ENCODE results near the gene NT5C1A.

The NT5C1A gene

DNA sequence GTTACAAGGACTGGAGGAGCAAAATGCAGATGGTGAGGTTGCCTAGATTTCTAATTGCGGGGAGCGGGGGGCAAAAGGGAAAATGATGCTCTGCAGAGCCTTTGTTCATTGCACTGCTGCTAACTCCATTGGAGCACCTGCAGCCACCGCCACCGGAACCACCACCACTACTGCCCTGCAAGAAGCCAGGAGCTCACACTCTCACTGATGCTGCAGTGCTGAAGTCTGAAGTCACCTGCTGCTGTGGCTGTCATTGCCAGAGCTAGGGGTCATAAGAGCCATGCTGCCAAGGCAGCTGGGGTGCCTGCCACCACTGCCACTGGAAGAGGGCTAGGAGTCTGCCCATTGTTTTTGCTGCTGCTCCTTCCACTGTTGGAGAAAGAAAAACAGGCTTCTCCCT is 26.7 kb upstream of the NT5C1A start:
- no peaks in the 10 kb centered on the region for H3K27me3 ChIP-seq (ENCODE audit: insufficient read depth, low read length)
- no peaks in the 10 kb centered on the region for H4K20me1 ChIP-seq (ENCODE audit: insufficient read depth, low read length)
- H3K4me1 ChIP-seq (ENCODE audit: insufficient read depth, low read length, severe bottlenecking), result no peaks in the 10 kb centered on the region
- TF ChIP-seq EZH2 (IDR thresholded peaks at IDR 0.05; ENCODE audit: borderline replicate concordance, low read length), result no peak
- TF ChIP-seq, protein P1, sequence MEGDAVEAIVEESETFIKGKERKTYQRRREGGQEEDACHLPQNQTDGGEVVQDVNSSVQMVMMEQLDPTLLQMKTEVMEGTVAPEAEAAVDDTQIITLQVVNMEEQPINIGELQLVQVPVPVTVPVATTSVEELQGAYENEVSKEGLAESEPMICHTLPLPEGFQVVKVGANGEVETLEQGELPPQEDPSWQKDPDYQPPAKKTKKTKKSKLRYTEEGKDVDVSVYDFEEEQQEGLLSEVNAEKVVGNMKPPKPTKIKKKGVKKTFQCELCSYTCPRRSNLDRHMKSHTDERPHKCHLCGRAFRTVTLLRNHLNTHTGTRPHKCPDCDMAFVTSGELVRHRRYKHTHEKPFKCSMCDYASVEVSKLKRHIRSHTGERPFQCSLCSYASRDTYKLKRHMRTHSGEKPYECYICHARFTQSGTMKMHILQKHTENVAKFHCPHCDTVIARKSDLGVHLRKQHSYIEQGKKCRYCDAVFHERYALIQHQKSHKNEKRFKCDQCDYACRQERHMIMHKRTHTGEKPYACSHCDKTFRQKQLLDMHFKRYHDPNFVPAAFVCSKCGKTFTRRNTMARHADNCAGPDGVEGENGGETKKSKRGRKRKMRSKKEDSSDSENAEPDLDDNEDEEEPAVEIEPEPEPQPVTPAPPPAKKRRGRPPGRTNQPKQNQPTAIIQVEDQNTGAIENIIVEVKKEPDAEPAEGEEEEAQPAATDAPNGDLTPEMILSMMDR (IDR thresholded peaks at IDR 0.05; ENCODE audit: low read length), result no peak
- no peaks in the 10 kb centered on the region for H3K9me2 ChIP-seq (ENCODE audit: low read depth, low read length)
- H3K9ac ChIP-seq (ENCODE audit: low read length), result no peak overlapping the region
- H3K79me2 ChIP-seq (ENCODE audit: insufficient read depth, low read length), result no peaks in the 10 kb centered on the region
- no peak overlapping the region for H2AFZ ChIP-seq (ENCODE audit: low read length)
- no peaks in the 10 kb centered on the region for H3F3A ChIP-seq (ENCODE audit: insufficient read depth, low read length)
- no peaks in the 10 kb centered on the region for H3K9me3 ChIP-seq (ENCODE audit: low read length)
- no peak overlapping the region for H3K4me3 ChIP-seq (ENCODE audit: low read depth, low read length, poor library complexity, severe bottlenecking)
- no peak overlapping the region for H3K4me2 ChIP-seq (ENCODE audit: low read length)
- no peaks in the 10 kb centered on the region for H3K36me3 ChIP-seq (ENCODE audit: insufficient read depth, low read length)
- no peak overlapping the region for H3K27ac ChIP-seq (ENCODE audit: low read depth, low read length, poor library complexity, severe bottlenecking)

DNA sequence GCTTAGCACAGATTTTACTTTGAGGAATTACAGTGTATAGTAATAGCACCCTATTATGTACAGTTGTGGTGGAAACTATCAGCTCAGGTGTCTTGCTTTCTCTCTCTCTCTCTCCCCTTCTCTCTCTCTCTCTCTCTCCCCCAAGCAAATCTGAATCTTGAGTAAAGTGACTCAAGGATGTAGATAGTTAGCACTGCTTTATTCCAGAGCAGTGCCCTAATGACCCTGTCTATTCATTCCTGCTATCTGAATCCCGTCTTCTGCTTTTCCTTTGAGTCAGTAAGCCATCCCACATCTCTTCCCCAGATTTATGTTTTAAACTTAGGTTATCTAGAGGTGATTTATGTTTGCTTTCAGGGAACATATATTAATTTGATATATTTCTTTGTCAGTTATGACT is 24.5 kb upstream of the NT5C1A start:
- no peaks in the 10 kb centered on the region for H3F3A ChIP-seq (ENCODE audit: insufficient read depth, low read length)
- H3K36me3 ChIP-seq (ENCODE audit: insufficient read depth, low read length), result no peaks in the 10 kb centered on the region
- H3K79me2 ChIP-seq (ENCODE audit: insufficient read depth, low read length), result no peaks in the 10 kb centered on the region
- no peak for TF ChIP-seq EZH2 (IDR thresholded peaks at IDR 0.05; ENCODE audit: borderline replicate concordance, low read length)
- TF ChIP-seq, protein P1 (IDR thresholded peaks at IDR 0.05; ENCODE audit: low read length), result no peak
- H3K9me2 ChIP-seq (ENCODE audit: low read depth, low read length), result no peaks in the 10 kb centered on the region
- H3K9me3 ChIP-seq (ENCODE audit: low read length), result no peaks in the 10 kb centered on the region
- H3K27ac ChIP-seq (ENCODE audit: low read depth, low read length, poor library complexity, severe bottlenecking), result no peak overlapping the region
- H2AFZ ChIP-seq (ENCODE audit: low read length), result no peak overlapping the region
- no peaks in the 10 kb centered on the region for H4K20me1 ChIP-seq (ENCODE audit: insufficient read depth, low read length)
- peaks cover 3% of the 10 kb centered on the region for H3K4me1 ChIP-seq (ENCODE audit: insufficient read depth, low read length, severe bottlenecking)
- H3K4me3 ChIP-seq (ENCODE audit: low read depth, low read length, poor library complexity, severe bottlenecking), result no peak overlapping the region
- no peaks in the 10 kb centered on the region for H3K27me3 ChIP-seq (ENCODE audit: insufficient read depth, low read length)
- no peak overlapping the region for H3K4me2 ChIP-seq (ENCODE audit: low read length)
- no peak overlapping the region for H3K9ac ChIP-seq (ENCODE audit: low read length)

DNA sequence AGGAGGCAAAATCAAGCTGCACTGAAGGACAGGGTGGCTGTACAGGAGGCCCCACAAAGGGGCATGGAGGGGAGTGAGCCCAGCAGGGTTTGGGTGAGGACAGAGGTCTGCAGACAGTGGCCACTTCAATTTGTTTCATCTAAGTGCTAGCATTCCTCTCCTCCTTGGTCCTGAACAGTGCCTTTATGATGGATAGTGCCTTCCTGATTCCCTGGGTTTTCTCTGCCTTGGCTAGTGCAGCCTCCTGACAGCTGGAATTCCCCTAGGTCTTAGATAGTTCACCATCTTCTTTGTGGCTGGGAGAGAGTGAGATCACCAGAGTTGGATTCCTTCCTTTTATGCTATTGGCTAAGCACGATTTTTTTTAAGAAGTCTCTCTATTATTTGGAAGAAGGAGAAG is 23.1 kb upstream of the NT5C1A start:
- peaks cover 5% of the 10 kb centered on the region for H3K4me1 ChIP-seq (ENCODE audit: insufficient read depth, low read length, severe bottlenecking)
- H3K9me2 ChIP-seq (ENCODE audit: low read depth, low read length), result no peaks in the 10 kb centered on the region
- H3F3A ChIP-seq (ENCODE audit: insufficient read depth, low read length), result no peaks in the 10 kb centered on the region
- no peak overlapping the region for H3K27ac ChIP-seq (ENCODE audit: low read depth, low read length, poor library complexity, severe bottlenecking)
- H3K27me3 ChIP-seq (ENCODE audit: insufficient read depth, low read length), result no peaks in the 10 kb centered on the region
- H2AFZ ChIP-seq (ENCODE audit: low read length), result no peak overlapping the region
- H3K36me3 ChIP-seq (ENCODE audit: insufficient read depth, low read length), result no peaks in the 10 kb centered on the region
- no peak for TF ChIP-seq EZH2 (IDR thresholded peaks at IDR 0.05; ENCODE audit: borderline replicate concordance, low read length)
- TF ChIP-seq, protein P1 (IDR thresholded peaks at IDR 0.05; ENCODE audit: low read length), result no peak
- no peak overlapping the region for H3K9ac ChIP-seq (ENCODE audit: low read length)
- no peak overlapping the region for H3K4me3 ChIP-seq (ENCODE audit: low read depth, low read length, poor library complexity, severe bottlenecking)
- H3K4me2 ChIP-seq (ENCODE audit: low read length), result no peak overlapping the region
- no peaks in the 10 kb centered on the region for H3K79me2 ChIP-seq (ENCODE audit: insufficient read depth, low read length)
- no peaks in the 10 kb centered on the region for H4K20me1 ChIP-seq (ENCODE audit: insufficient read depth, low read length)
- H3K9me3 ChIP-seq (ENCODE audit: low read length), result no peaks in the 10 kb centered on the region
